HepG2 (cell line): Measurements from ENCODE around the gene SPP2. TPM values are rescaled to one million over a fixed set of nuclear protein-coding genes. Genes with fewer than 3 reads are reported as not detected.

Experiments
- ATAC-seq: fragments of 200-7000 bp; cut with Tn5 transposase; 3 replicates; pipeline ENCODE4 v1.9.1; 2020; ENCODE audit warnings: mild to moderate bottlenecking, moderate library complexity
- BruUV-seq: library from RNA; stranded (reverse); fragments of 400-500 nt; replicated peaks from 2 replicates; lab custom pipeline; 2021; lab: Mats Ljungman, UMichigan
- CTCF ChIA-PET: fragments of 300-600 bp; formaldehyde crosslinking; extraction: SDS; loops from one replicate; lab custom pipeline; 2021; ENCODE audit warnings: low total read pairs, inconsistent platforms, low intra/inter-chr PET ratio; lab: Yijun Ruan, JAX
- POLR2A ChIA-PET: fragments of 350-600 bp; sonication (Branson Sonifier 250); formaldehyde crosslinking; loops from one replicate; lab custom pipeline; 2020; ENCODE audit warnings: antibody characterized with exemption, inconsistent platforms; lab: Yijun Ruan, JAX
- DNase-seq: peaks from one replicate; pipeline ENCODE4 v3.0.0-alpha.2; 2015; ENCODE audit warnings: low spot score
- FAIRE-seq: peaks from 3 replicates; lab custom pipeline; 2011; peaks lifted over from hg19 to GRCh38; lab: Jason Lieb, UNC
- H2AFZ ChIP-seq: one replicate; pipeline ENCODE4 v1.6.1; 2011; ENCODE audit warnings: low read length, inconsistent platforms
- H3K27ac ChIP-seq: fragments of 300-600 bp; 3 replicates; pipeline ENCODE4 v1.8.0; 2011; ENCODE audit warnings: mixed run types, mild to moderate bottlenecking, mixed read lengths, low read length, inconsistent platforms; ENCODE audit not compliant: insufficient read depth; ENCODE audit errors: extremely low read length
- H3K27me3 ChIP-seq, 2 experiments: fragments of 200-600 bp in 1 of 2; 2 replicates in 1 of 2; 3 replicates in 1 of 2; pipeline versions ENCODE4 v1.6.0 to v1.8.0; 2011; ENCODE audit warnings: low read length in 2 of 2, mild to moderate bottlenecking in 2 of 2, moderate library complexity in 2 of 2, inconsistent platforms in 1 of 2; ENCODE audit not compliant: insufficient read depth in 2 of 2, control insufficient read depth in 1 of 2
- H3K36me3 ChIP-seq, 2 experiments: fragments of 200-600 bp in 1 of 2; replicated peaks in 1 of 2; 2 replicates in 1 of 2; 3 replicates in 1 of 2; pipeline versions ENCODE4 v1.5.1 to v1.8.0; 2011; ENCODE audit warnings: low read length in 2 of 2, inconsistent platforms in 1 of 2; ENCODE audit not compliant: insufficient read depth in 2 of 2, control insufficient read depth in 1 of 2
- H3K4me1 ChIP-seq: 2 replicates; pipeline ENCODE4 v1.5.1; 2012; ENCODE audit warnings: low read length, inconsistent platforms; ENCODE audit not compliant: insufficient read depth
- H3K4me2 ChIP-seq: 2 replicates; pipeline ENCODE4 v1.6.0; 2011; ENCODE audit warnings: low read depth, low read length, inconsistent platforms
- H3K4me3 ChIP-seq, 3 experiments: fragments of 200-600 bp in 1 of 3; sonication (generic), shearing (Covaris generic) in 1 of 3; replicated peaks in 1 of 3; 2 replicates each; pipeline ENCODE4 v1.5.1; 2011 to 2016; ENCODE audit warnings: low read length in 3 of 3, inconsistent platforms in 2 of 3, low read depth in 2 of 3, mild to moderate bottlenecking in 2 of 3, control low read depth in 1 of 3, mixed read lengths in 1 of 3; ENCODE audit not compliant: insufficient read depth in 1 of 3
- H3K79me2 ChIP-seq: one replicate; pipeline ENCODE4 v1.6.1; 2011; ENCODE audit warnings: low read length, inconsistent platforms; ENCODE audit not compliant: insufficient read depth
- H3K9ac ChIP-seq: 2 replicates; pipeline ENCODE4 v1.6.0; 2011; ENCODE audit warnings: mild to moderate bottlenecking, low read depth, low read length, inconsistent platforms; ENCODE audit not compliant: insufficient read depth
- H3K9me3 ChIP-seq: 2 replicates; pipeline ENCODE4 v1.5.1; 2012; ENCODE audit warnings: mild to moderate bottlenecking, low read length
- H4K20me1 ChIP-seq: 2 replicates; pipeline ENCODE4 v1.6.0; 2011; ENCODE audit warnings: inconsistent platforms, mild to moderate bottlenecking, low read length, moderate library complexity; ENCODE audit not compliant: insufficient read depth
- HOXA3 ChIP-seq: sonication (generic); formaldehyde crosslinking; IDR thresholded peaks from 2 replicates; pipeline ENCODE4 v1.5.0; 2020; ENCODE audit warnings: missing genetic modification reagents
- RBFOX2 ChIP-seq: fragments of 200-400 bp; formaldehyde crosslinking; IDR thresholded peaks from 2 replicates; pipeline ENCODE4 v1.6.1; 2017; ENCODE audit warnings: low read depth, mild to moderate bottlenecking, low read length
- ZFAT ChIP-seq: sonication (generic); formaldehyde crosslinking; conservative IDR thresholded peaks from 2 replicates; pipeline ENCODE4 v1.8.1; 2023; ENCODE audit warnings: missing genetic modification reagents, inconsistent platforms
- ZNF326 ChIP-seq: sonication (generic); formaldehyde crosslinking; IDR thresholded peaks from 2 replicates; pipeline ENCODE4 v1.4.0; 2020; ENCODE audit warnings: missing genetic modification reagents, borderline replicate concordance
- ZNF33B ChIP-seq: sonication (generic); formaldehyde crosslinking; IDR thresholded peaks from 2 replicates; pipeline ENCODE4 v1.5.1; 2020; ENCODE audit warnings: mild to moderate bottlenecking, missing genetic modification reagents
- ZNF558 ChIP-seq: sonication (generic); formaldehyde crosslinking; IDR thresholded peaks from 2 replicates; pipeline ENCODE4 v1.9.0; 2022; ENCODE audit warnings: mild to moderate bottlenecking, missing genetic modification reagents, borderline replicate concordance
- WGBS: methylation state at CpG from one replicate; pipeline ENCODE4 v1.1.6; 2017; ENCODE audit warnings: low lambda C conversion rate; 5-methylcytosine and 5-hydroxymethylcytosine counted together
- in situ Hi-C: cut with HindIII; loops from 2 replicates; pipeline ENCODE4 v1.10.0; 2017; ENCODE audit warnings: low pct_unique_long_range_greater_than_20kb; ENCODE audit not compliant: extremely low pct_ligation_motif_present
- intact Hi-C: fragments of 100-400 bp; cut with micrococcal nuclease; formaldehyde crosslinking; loops from one replicate; pipeline ENCODE4 v1.10.0; 2022; ENCODE audit not compliant: unreplicated experiment
- polyA plus RNA-seq, 8 experiments: library from polyadenylated mRNA; depleted of rRNA in 3 of 8; stranded (reverse) in 7 of 8; unstranded in 1 of 8; fragments of >200 nt; fragmentation: Illumina TruSeq in 4 of 8; extraction: Trizol in 4 of 8; gene quantifications; 2 replicates each; pipeline versions ENCODE4 v1.2.1 to v1.2.3, GENCODE V29; 2011 to 2016; ENCODE audit warnings: low read depth in 4 of 8, missing spikeins in 1 of 8, mixed read lengths in 1 of 8; ENCODE audit not compliant: insufficient read depth in 1 of 8
- total RNA-seq, 5 experiments: library from RNA; depleted of rRNA; stranded (reverse); fragments of >200 nt; fragmentation: Illumina TruSeq; extraction: Trizol; gene quantifications; 2 replicates each; pipeline ENCODE4 v1.2.3, GENCODE V29; 2016; ENCODE audit warnings: low read depth in 1 of 5
- TF ChIP-seq, protein P1 (sequence below), 2 experiments: sonication (generic) in 1 of 2; formaldehyde crosslinking in 1 of 2; IDR thresholded peaks; 2 replicates each; pipeline versions ENCODE4 v1.4.0 to v1.6.1; 2016 to 2020; ENCODE audit warnings: borderline replicate concordance in 1 of 2, low read depth in 1 of 2, mild to moderate bottlenecking in 1 of 2, missing genetic modification reagents in 1 of 2

SPP2 gene
- total and polyA plus RNA-seq, 2 of the 13 experiments (the other 11 are each of a cell fraction or from before 2014, with no cell fraction given): not detected

DNA sequence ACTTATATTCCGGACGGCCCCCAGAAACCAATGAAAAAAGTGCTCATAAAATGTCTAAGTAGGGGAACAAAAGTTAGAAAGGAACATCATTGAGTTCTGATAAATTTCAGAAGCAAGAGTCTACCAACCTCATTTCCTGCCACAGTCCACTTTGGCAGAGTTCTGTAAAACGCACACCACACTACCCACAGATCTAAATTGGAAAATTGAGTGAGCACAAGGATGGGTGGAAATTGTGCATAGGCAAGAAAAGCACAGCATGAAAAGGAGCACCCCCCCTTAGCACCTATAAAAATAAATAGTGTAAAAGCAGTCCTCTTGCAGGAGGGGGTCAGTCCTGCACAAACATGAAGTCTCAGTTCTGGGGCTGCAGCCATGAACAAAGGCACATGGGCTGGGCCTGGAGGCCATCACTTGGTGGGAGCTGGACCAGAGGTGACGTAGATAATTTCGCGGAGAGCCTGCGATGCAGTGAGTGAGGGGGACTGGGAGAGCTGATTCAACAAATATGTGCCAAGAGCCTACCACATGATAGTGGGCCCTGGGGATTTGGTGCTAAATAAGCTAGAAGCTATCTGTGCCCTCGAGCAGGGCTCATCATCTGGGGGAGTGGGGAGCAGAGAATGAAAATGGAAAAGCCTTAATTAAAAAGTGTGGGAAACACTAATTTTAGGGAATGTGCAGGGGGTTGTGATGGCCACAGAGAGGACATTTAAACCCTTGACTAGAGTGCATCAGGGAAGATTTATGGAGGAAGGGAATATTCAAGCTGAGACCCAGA, 48.9 kb upstream of the SPP2 start:
- no peaks in the 10 kb centered on the region for H3K9me3 ChIP-seq
- no peak overlapping the region for H2AFZ ChIP-seq
- BruUV-seq: no TSS peak
- no peak for TF ChIP-seq HOXA3 (CRISPR knock-in tag)
- no peak for TF ChIP-seq ZNF326 (CRISPR knock-in tag)
- no peak for TF ChIP-seq RBFOX2
- no peak for TF ChIP-seq ZFAT
- TF ChIP-seq, protein P1, sequence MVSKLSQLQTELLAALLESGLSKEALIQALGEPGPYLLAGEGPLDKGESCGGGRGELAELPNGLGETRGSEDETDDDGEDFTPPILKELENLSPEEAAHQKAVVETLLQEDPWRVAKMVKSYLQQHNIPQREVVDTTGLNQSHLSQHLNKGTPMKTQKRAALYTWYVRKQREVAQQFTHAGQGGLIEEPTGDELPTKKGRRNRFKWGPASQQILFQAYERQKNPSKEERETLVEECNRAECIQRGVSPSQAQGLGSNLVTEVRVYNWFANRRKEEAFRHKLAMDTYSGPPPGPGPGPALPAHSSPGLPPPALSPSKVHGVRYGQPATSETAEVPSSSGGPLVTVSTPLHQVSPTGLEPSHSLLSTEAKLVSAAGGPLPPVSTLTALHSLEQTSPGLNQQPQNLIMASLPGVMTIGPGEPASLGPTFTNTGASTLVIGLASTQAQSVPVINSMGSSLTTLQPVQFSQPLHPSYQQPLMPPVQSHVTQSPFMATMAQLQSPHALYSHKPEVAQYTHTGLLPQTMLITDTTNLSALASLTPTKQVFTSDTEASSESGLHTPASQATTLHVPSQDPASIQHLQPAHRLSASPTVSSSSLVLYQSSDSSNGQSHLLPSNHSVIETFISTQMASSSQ (IDR thresholded peaks at IDR 0.05; ENCODE audit: low read depth): no peak
- TF ChIP-seq, protein P1 (CRISPR knock-in tag; IDR thresholded peaks at IDR 0.05; ENCODE audit: borderline replicate concordance): no peak
- TF ChIP-seq ZNF558 (CRISPR knock-in tag): no peak
- no peak for TF ChIP-seq ZNF33B (CRISPR knock-in tag)
- H3K27ac ChIP-seq: no peak overlapping the region
- CTCF ChIA-PET: no interaction called here
- FAIRE-seq: no peak
- no peak overlapping the region for H3K4me3 ChIP-seq
- H3K27me3 ChIP-seq: no peaks in the 10 kb centered on the region
- H4K20me1 ChIP-seq: no peaks in the 10 kb centered on the region
- no peak overlapping the region for H3K4me2 ChIP-seq
- H3K9ac ChIP-seq: no peak overlapping the region
- 75% methylated on average over 8 of the region's 8 CpGs for WGBS
- no peaks in the 10 kb centered on the region for H3K79me2 ChIP-seq
- no peak for ATAC-seq
- DNase-seq: no peak
- POLR2A ChIA-PET: no interaction called here
- in situ Hi-C loops (no loop called here), intact Hi-C loops (no loop called here)
- H3K4me1 ChIP-seq: no peaks in the 10 kb centered on the region
- no peaks in the 10 kb centered on the region for H3K36me3 ChIP-seq
